ENCODE results near the gene ELOVL5. TPM values are rescaled to one million over a fixed set of nuclear protein-coding genes. Genes with fewer than 3 reads are reported as not detected.

ELOVL5 gene
- total RNA-seq, 1 experiment from 2014 or later = 218 TPM

- in situ Hi-C loops (cut with HindIII; ENCODE audit: low pct_unique_long_range_greater_than_20kb, low sequenced_read_pairs) (no loop called here), intact Hi-C loops (cut with micrococcal nuclease; ENCODE audit: unreplicated experiment) (no loop called here)
- H3K9me3 ChIP-seq (ENCODE audit: control insufficient read depth, insufficient read depth, low read depth, low read length) = no peaks in the 10 kb centered on the region
- BruUV-seq (replicated peaks) = no TSS peak
- H3K4me1 ChIP-seq (ENCODE audit: control insufficient read depth, insufficient read depth, low read length) = no peaks in the 10 kb centered on the region
- no peaks in the 10 kb centered on the region for H3K27me3 ChIP-seq (ENCODE audit: control insufficient read depth, insufficient read depth, low read length)
- H3K36me3 ChIP-seq (ENCODE audit: control insufficient read depth, insufficient read depth, low read length) = no peaks in the 10 kb centered on the region
- no peak overlapping the region for H3K4me3 ChIP-seq (ENCODE audit: low read depth in 2 of 2, low read length in 2 of 2)
- TF ChIP-seq SIN3A (IDR thresholded peaks at IDR 0.05; ENCODE audit: borderline replicate concordance, insufficient read depth, low read depth, low read length) = no peak
- TF ChIP-seq, protein P1, sequence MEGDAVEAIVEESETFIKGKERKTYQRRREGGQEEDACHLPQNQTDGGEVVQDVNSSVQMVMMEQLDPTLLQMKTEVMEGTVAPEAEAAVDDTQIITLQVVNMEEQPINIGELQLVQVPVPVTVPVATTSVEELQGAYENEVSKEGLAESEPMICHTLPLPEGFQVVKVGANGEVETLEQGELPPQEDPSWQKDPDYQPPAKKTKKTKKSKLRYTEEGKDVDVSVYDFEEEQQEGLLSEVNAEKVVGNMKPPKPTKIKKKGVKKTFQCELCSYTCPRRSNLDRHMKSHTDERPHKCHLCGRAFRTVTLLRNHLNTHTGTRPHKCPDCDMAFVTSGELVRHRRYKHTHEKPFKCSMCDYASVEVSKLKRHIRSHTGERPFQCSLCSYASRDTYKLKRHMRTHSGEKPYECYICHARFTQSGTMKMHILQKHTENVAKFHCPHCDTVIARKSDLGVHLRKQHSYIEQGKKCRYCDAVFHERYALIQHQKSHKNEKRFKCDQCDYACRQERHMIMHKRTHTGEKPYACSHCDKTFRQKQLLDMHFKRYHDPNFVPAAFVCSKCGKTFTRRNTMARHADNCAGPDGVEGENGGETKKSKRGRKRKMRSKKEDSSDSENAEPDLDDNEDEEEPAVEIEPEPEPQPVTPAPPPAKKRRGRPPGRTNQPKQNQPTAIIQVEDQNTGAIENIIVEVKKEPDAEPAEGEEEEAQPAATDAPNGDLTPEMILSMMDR (IDR thresholded peaks at IDR 0.05) = no peak
- TF ChIP-seq POLR2AphosphoS5 (IDR thresholded peaks at IDR 0.05; ENCODE audit: low read depth, low read length) = no peak
- no peak for TF ChIP-seq REST (IDR thresholded peaks at IDR 0.05; ENCODE audit: insufficient read depth in 1 of 2, low read depth in 2 of 2, low read length in 1 of 2)
- TF ChIP-seq TCF7L2 (IDR thresholded peaks at IDR 0.05; ENCODE audit: low read depth, low read length) = no peak
- no peak for ATAC-seq
- no peak for DNase-seq (ENCODE audit: low read depth, low spot score)
- POLR2A ChIA-PET = no interaction called here
- no peak overlapping the region for H3K27ac ChIP-seq (ENCODE audit: low read length)
- CTCF ChIA-PET = no interaction called here
These were observed 109.2 kb downstream of the ELOVL5 start for GRCh38 chr6:53239526-53239925.

DNA sequence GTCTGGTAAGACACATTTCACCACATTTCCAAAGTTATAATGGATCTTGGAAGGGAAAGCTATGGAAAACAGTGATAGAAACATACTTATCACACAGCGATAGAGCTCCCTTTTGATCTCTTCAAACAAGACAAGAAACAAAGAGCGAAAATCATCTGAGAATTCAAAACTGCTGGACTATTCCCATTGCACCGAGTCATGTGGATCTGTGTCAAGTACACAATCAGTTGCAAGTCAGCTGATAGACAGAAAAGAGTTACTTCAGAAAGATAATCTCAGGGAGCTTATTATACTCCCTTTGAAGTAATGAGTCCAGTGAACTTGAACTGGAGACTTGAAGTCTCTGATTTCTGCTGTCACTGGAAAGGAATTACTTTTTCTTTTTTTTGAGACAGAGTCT is 110.4 kb downstream of the ELOVL5 start:
- ChIA-PET POLR2A (no interaction called here), CTCF (no interaction called here)
- intact Hi-C loops (cut with micrococcal nuclease; ENCODE audit: unreplicated experiment) (no loop called here), in situ Hi-C loops (cut with HindIII; ENCODE audit: low pct_unique_long_range_greater_than_20kb, low sequenced_read_pairs) (no loop called here)
- no peak for TF ChIP-seq TCF7L2 (IDR thresholded peaks at IDR 0.05; ENCODE audit: low read depth, low read length)
- Histone ChIP-seq H3K4me3 (ENCODE audit: low read depth in 2 of 2, low read length in 2 of 2) (no peak overlapping the region), H3K27ac (ENCODE audit: low read length) (no peak overlapping the region), H3K9me3 (ENCODE audit: control insufficient read depth, insufficient read depth, low read depth, low read length) (no peaks in the 10 kb centered on the region), H3K4me1 (ENCODE audit: control insufficient read depth, insufficient read depth, low read length) (no peaks in the 10 kb centered on the region), H3K36me3 (ENCODE audit: control insufficient read depth, insufficient read depth, low read length) (no peaks in the 10 kb centered on the region), H3K27me3 (ENCODE audit: control insufficient read depth, insufficient read depth, low read length) (no peaks in the 10 kb centered on the region)
- no peak for ATAC-seq
- DNase-seq (ENCODE audit: low read depth, low spot score) = no peak
- no TSS peak for BruUV-seq (replicated peaks)

GRCh38 chr6:53236241-53236640 is 112.5 kb downstream of the ELOVL5 start:
- no peak for DNase-seq (ENCODE audit: low read depth, low spot score)
- BruUV-seq (replicated peaks) = no TSS peak
- in situ Hi-C loops (cut with HindIII; ENCODE audit: low pct_unique_long_range_greater_than_20kb, low sequenced_read_pairs) (no loop called here), intact Hi-C loops (cut with micrococcal nuclease; ENCODE audit: unreplicated experiment) (no loop called here)
- no peak for ATAC-seq
- Histone ChIP-seq H3K27me3 (ENCODE audit: control insufficient read depth, insufficient read depth, low read length) (no peaks in the 10 kb centered on the region), H3K9me3 (ENCODE audit: control insufficient read depth, insufficient read depth, low read depth, low read length) (no peaks in the 10 kb centered on the region), H3K4me1 (ENCODE audit: control insufficient read depth, insufficient read depth, low read length) (no peaks in the 10 kb centered on the region), H3K27ac (ENCODE audit: low read length) (no peak overlapping the region), H3K4me3 (ENCODE audit: low read depth in 2 of 2, low read length in 2 of 2) (no peak overlapping the region), H3K36me3 (ENCODE audit: control insufficient read depth, insufficient read depth, low read length) (no peaks in the 10 kb centered on the region)
- CTCF ChIA-PET = no interaction called here
- POLR2A ChIA-PET = no interaction called here
- TF ChIP-seq, protein P1 (IDR thresholded peaks at IDR 0.05) = no peak
- no peak for TF ChIP-seq SIN3A (IDR thresholded peaks at IDR 0.05; ENCODE audit: borderline replicate concordance, insufficient read depth, low read depth, low read length)
- no peak for TF ChIP-seq POLR2AphosphoS5 (IDR thresholded peaks at IDR 0.05; ENCODE audit: low read depth, low read length)
- TF ChIP-seq REST (IDR thresholded peaks at IDR 0.05; ENCODE audit: insufficient read depth in 1 of 2, low read depth in 2 of 2, low read length in 1 of 2) = no peak
- TF ChIP-seq TCF7L2 (IDR thresholded peaks at IDR 0.05; ENCODE audit: low read depth, low read length) = no peak
